Endometrium (tissue), 2 donors: Measurements from ENCODE around the gene TENM3.
A peak's percentile ranks its signal among the peaks of the same experiment; 100 is the strongest.

Experiments used
- FAIRE-seq: peaks from 2 replicates; lab custom pipeline; 2012; peaks lifted over from hg19 to GRCh38; lab: Jason Lieb, UNC
- donor health status: control.
- donor health status: control.

TENM3 gene

GRCh38 chr4:182288534-182288933 is 45.3 kb downstream of the TENM3 start:
- FAIRE-seq, result no peak

- FAIRE-seq, result no peak
These were observed 46.6 kb downstream of the TENM3 start for GRCh38 chr4:182289809-182290208.

- FAIRE-seq, result no peak
These were observed 48.0 kb downstream of the TENM3 start for GRCh38 chr4:182291175-182291574.

- peak; percentile 39 for FAIRE-seq
These were observed 48.5 kb downstream of the TENM3 start for GRCh38 chr4:182291597-182292270.

- FAIRE-seq, result no peak
These were observed 49.4 kb downstream of the TENM3 start for GRCh38 chr4:182292612-182293011.

GRCh38 chr4:182293691-182294255 is 50.6 kb downstream of the TENM3 start:
- no peak for FAIRE-seq

- no peak for FAIRE-seq
These were observed 51.2 kb downstream of the TENM3 start for GRCh38 chr4:182294451-182294850.

GRCh38 chr4:182297659-182298058 is 54.5 kb downstream of the TENM3 start:
- FAIRE-seq, result no peak

GRCh38 chr4:182301736-182302135 is 58.5 kb downstream of the TENM3 start:
- no peak for FAIRE-seq

- no peak for FAIRE-seq
These were observed 60.6 kb downstream of the TENM3 start for GRCh38 chr4:182303847-182304246.

GRCh38 chr4:182306792-182307507 is 63.7 kb downstream of the TENM3 start:
- FAIRE-seq, result no peak

GRCh38 chr4:182307746-182308145 is 64.5 kb downstream of the TENM3 start:
- no peak for FAIRE-seq

- no peak for FAIRE-seq
These were observed 66.7 kb downstream of the TENM3 start for GRCh38 chr4:182309877-182310276.

GRCh38 chr4:182310316-182310715 is 67.1 kb downstream of the TENM3 start:
- no peak for FAIRE-seq

GRCh38 chr4:182310962-182311361 is 67.8 kb downstream of the TENM3 start:
- FAIRE-seq, result no peak

GRCh38 chr4:182314537-182314936 is 71.3 kb downstream of the TENM3 start:
- no peak for FAIRE-seq

GRCh38 chr4:182318256-182318655 is 75.1 kb downstream of the TENM3 start:
- FAIRE-seq, result no peak

- no peak for FAIRE-seq
These were observed 76.9 kb downstream of the TENM3 start for GRCh38 chr4:182320092-182320491.

- no peak for FAIRE-seq
These were observed 77.4 kb downstream of the TENM3 start for GRCh38 chr4:182320580-182320979.

GRCh38 chr4:182324282-182324681 is 81.1 kb downstream of the TENM3 start:
- no peak for FAIRE-seq

- no peak for FAIRE-seq
These were observed 82.2 kb downstream of the TENM3 start for GRCh38 chr4:182325397-182325796.

- FAIRE-seq, result no peak
These were observed 82.7 kb downstream of the TENM3 start for GRCh38 chr4:182325848-182326255.

- FAIRE-seq, result no peak
These were observed 85.3 kb downstream of the TENM3 start for GRCh38 chr4:182328505-182328904.

GRCh38 chr4:182337366-182337765 is 94.2 kb downstream of the TENM3 start:
- FAIRE-seq, result no peak
